LHCN-M2 (cell line): ENCODE data around the gene IPO8. TPM values are rescaled to one million over a fixed set of nuclear protein-coding genes. Genes with fewer than 3 reads are reported as not detected.

ENCODE experiments used
- DNase-seq: peaks from one replicate; pipeline ENCODE4 v3.0.0-alpha.2; 2012; ENCODE audit warnings: low read depth
- polyA plus RNA-seq: library from polyadenylated mRNA; unstranded; fragments of >200 nt; gene quantifications from one replicate; pipeline ENCODE4 v1.2.1, GENCODE V29; 2012; ENCODE audit warnings: missing spikeins
- total RNA-seq: library from RNA; depleted of rRNA; stranded (reverse); fragments of >200 nt; gene quantifications from 2 replicates; pipeline ENCODE4 v1.2.3, GENCODE V29; 2014; rRNA removed

IPO8 gene
- 24.4 and 35.6 TPM in 2 replicates for total RNA-seq
- 14.4 TPM for polyA plus RNA-seq

DNA sequence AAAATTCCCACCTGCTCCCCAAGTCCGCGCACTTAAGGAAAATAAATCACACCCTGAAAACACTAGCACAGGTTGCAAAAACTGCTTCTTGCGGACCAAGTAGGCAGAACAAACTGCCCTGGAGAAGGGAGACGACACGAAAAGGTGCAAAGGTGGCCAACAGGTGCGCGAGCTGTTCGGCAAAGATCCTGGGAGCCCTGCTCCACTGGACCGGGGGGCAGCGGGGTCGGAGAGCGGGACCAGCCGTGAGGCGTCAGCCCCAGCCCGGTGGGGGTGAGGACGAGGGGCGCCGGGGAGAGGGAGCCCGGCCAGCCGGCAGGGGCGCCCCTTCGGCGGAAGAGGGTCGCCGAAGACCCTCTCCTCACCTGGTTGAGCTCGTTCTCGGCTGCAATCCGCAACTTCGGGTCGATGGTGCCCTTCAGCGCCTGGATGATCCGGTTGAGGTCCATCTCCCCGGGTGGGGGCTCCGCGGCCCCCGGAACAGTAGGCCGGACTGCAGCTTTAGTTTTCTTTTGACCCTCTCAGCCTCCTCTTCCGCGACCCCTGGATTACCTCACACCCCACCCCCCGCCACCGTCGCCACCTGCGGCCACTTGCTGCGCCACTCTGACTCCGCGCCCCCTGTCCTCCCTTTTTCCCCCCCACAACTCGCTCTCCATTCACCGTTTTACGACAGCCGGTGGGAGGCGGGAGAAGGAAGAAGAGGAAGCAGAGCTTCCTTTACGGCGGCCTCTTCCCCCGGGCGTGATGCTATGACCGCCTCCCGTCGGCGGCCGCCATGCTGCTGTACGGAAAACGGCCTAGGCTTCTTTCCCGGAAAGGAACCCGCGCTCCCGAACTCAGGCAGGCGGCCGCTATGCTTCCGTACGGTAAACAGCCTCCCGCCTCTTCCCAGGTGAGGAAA is at the start of gene IPO8:
TSS of gene IPO8 (minus strand) at position 671 of the 904 bp plus-strand sequence. CDS start at position 449, 222 bp downstream.
- peak; percentile 91 for DNase-seq

DNA sequence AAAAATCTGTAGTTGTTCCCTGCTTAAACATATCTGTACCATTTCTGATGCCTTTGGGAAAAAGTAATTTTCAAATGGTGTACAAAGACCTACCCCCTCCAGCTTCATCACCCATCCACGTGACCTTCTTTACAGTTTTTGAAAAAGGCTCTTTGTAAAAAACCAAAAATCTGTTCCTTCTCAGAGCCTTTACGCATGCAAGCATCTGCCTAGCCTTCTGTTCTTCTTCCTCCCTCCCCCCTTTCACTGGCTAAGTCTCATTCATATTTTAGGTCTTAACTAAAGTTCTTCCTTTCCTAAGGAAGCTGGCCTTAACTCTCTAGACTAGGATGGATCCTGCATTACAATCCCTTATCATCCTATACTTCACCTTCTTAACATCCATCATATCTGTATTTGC is 48.7 kb upstream of the IPO8 start:
- no peak for DNase-seq

DNA sequence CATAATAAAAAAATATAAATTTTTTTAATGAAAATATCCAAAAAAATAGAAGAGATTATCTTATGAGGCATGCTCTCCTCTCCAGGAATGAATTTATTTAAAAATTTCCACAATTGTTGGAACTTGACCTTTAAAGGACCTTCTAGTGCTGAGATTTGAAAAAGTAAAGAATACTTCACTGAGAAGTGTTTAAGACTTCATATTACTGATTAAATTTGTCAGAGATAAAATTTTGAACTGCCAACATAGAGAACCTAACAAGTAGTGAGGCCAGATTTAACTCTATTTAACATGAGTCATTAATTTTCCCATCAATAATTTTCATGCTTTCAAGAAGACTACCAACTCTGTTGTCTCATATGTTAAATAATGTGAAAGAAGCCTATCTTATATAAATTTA is 44.6 kb upstream of the IPO8 start:
- no peak for DNase-seq

DNA sequence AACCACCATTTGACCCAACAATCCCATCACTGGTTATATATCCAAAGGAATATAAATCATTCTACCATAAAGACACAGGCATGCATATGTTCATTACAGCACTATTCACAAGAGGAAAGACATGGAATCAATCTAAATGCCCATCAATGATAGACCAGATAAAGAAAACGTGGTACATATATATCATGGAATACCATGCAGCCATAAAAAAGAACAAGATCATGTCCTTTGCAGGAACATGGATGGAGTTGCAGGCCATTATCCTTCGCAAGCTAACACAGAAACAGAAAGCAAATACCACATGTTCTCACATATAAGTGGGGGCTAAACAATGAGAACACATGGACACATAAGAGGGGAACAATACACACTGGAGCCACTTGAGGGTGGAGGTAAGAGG is 43.4 kb upstream of the IPO8 start:
- no peak for DNase-seq

DNA sequence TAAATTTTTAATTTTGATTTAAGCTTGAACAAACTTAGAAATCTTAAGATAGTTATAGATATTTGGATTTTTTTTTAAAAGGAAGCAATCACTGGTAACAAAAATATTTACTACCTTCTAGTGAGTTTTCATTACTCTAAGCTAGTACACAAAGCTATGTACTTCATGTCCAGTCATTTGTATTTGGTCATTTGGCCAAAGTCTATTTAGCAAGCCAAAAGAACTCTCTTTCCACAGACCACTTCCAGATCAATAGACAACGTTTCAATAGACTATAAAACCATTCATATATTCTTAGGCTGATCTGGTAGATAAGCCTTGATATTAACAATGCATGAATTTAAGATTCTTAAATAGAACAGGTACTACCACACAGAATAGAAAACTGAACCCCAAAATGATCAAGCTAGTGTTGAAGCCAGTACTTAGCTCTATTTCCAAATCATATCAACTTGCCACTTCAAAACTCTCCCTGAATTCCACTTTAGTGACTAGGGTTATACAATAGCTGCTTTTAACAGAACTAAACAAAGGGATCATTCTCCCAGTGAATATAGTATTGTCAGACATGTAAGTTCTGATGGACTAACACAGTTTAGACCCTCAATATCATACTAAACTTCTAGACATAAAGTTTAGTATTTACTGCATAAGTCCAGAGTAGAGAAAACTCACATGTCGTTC is 37.4 kb upstream of the IPO8 start:
- DNase-seq = no peak

DNA sequence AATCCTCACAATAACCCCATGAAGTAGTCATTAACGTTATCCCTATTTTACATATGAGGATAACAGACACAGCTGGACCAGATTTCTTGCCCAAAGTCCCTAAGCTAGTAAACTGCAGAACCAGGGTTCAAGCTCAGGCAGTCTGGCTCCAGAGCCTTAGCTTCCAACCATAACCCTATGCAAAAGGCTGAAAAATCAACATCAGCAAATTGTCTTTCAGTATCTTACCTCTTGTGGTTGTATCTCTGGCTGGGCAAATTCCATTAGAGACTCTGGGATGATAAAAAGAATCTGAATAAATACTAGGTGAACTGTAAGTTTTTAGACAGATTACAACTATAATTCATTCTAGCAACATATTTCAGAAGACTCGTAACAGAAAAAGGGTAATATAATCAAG is 34.3 kb upstream of the IPO8 start:
- DNase-seq = no peak

DNA sequence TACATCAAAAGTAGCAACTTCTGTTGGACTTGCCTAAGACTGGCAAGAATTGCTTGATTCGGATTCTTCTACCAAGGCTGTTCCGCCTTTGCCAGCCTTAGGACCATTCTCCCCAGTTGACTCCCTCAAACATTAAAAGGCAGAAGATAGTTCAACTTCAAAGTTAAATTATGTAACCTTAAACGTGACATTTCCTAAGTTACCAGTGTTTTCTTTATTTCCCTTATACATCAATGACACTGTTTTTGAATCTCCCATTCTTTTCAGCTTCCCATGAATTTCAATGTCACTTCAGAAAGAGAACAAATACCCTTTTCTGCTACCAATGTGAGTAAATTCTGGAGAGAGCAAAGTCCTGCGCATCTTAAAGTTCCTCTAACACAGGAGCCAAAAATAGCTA is 33.9 kb upstream of the IPO8 start:
- no peak for DNase-seq

DNA sequence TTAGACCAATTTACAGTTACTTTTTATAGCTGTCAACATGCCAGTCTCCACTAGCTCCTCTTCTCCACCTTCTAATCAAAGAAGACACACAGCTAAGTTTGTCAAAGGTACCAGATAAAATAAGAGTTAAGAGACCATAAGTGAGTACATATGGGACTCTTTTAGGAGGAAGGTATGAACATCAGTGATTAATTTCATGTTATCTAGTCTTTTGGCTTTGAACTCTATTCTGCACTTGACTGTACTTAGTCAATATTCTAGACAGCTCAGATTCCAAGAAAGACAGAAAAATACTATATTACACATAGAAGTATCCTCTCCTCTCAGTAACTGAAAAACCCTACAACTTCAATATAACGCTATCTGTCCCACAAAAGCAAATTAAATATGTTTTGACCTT is 31.0 kb upstream of the IPO8 start:
- no peak for DNase-seq

DNA sequence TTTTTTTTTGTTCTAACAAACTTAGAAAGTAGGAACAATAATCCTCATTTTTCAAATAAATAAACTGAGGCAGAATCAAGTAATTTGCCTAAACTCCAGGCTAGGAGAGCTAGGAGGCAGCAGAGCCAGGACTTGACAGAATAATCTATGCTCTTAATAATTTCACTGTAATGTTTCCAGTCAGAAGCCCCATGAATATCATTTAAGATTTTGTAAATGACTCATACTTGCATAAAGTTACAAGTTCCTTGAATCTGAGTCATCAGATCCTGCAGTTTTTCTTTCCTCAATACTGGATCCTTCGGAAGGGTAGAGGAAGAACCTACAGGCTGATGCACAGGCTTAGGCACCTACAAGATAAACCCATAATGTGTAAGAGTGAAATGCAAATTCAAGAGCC is 30.1 kb upstream of the IPO8 start:
- peak; percentile 73 for DNase-seq

DNA sequence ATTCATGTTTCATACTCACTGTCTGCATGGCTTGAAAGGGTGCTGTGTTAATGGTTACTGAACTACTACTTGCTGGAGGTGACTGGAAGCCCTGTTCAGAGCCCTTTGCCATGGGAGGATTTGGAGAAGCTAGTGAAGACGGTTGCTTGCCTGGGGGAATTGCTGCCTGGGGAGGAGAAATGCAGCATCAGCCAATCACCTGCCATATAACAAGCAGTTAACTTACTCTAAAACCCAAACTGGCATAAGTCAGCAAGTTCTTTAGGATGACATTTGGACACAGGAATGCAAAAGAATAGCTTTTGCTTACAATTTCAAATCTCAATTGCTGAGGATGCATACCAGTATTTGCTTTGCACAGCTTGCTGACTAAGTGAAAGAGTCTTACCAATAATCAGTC is 23.4 kb upstream of the IPO8 start:
- peak; percentile 40 for DNase-seq

DNA sequence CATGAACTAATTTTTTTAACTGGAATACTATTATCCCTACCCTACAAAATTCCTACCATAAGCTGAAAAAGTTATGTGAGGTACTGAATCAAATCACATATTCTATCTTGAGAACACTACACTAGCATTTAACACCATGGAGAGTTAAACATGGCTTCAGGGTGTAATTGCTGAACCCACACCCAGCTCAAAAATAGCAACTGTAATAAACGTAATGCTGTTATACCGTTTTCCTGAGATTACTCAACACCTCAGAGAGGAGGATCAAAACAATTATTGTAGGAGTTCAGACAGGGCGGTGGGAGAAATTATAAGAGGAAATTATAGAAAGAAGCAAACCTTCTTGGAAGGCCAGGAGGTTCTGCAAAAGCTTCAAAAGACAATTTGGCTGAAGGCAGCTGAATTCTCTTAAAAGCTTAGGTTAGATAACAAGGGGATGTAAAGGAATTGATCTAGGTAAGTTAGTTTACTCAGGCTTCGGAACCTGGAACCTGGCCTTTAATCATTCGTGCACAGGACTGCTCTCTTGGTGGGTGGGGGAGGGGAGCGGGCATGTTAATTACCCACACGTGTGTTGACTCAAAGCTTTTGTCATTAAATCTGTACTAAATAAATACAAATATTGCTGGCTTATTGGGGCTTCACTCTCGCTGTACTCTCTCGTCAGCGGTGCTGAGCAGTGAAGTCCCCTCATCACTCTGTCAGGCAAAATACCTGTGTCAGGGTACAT is 12.1 kb upstream of the IPO8 start:
- DNase-seq = no peak

DNA sequence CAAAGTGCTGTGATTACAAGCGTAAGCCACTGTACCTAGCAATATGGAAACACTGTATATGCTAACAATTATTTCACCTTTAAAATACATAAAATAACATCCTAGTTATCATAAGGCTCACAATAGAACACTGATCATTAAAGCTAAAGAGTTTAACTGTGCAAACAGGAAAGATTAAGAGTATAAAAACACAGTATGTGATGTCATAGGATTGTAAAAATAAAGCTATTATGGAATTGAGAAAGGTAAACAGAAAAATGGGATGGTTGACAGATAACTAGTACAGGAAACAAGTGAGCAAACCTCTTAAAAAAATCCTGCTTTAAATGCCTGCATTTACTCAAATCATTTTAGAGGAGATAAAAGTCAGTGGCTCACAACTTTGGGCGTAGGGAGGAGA is 10.8 kb upstream of the IPO8 start:
- DNase-seq = no peak

DNA sequence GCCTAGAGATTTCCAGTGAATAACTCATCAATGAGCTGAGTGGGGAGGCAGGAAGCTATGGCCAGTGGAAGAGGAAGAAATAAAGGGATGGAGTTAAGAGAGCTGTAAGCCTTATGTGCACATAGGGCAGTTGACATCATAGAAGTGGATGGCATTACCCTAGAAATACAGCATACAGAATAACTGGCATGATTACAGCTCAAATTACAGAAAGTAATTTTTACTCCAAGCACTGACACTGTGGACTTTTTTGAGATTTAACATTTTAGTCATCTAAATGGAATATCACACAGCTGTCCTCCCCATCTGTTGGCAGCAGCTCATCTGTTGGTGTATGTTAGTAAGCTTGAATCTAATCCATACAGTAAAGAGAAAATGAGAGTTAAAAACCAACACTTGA is 5.4 kb upstream of the IPO8 start:
- peak; percentile 80 for DNase-seq

DNA sequence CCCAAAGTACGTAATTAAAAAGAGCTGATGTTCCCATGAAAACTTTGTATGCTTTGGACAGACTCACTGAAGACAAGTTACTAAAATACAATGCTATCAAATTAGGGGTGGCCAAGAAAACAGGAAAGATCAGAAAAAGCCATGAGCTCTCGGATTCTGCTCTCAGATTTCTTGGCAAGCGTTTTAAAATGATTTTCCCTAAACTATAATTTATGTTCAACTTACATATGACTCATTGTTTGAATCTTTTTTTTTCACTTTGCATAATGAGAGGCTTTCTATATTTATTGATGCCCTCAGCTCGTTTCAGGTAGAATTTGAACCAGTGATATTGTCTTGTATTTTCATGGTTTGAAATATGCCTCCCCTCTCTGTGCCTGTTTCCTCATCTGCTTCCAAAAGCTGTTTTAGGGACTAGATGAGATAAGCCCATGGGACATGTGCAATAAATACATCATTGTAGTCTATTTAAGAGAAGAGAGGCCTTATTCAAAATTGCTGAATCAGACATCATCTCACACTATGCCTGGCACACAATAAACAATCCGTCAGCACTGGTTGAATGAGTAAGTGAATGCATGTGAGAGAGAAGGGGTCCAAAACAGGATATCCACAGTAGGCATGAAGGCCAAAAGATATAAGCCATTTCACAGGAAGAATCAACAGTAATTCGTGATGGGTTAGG is 4.7 kb upstream of the IPO8 start:
- peak; percentile 4 for DNase-seq

DNA sequence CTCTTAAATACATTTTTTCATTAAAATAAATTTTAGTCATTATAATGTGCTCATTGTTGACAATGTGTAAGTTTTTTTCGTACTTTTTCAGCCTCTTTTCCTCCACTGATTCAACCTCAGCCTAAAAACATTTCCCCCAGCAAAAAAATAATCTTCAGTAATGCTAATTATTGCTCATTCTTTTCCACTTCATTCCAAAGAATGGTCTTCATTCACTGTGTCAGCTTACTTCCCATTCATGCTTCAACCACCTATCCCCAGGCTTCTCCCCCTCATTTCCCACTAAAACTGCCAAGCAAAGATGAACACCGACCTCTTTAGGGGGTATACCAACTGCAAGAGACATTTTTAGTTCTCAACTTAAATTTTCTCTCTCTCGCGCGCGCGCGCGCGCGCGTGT is 2.7 kb upstream of the IPO8 start:
- DNase-seq = no peak

DNA sequence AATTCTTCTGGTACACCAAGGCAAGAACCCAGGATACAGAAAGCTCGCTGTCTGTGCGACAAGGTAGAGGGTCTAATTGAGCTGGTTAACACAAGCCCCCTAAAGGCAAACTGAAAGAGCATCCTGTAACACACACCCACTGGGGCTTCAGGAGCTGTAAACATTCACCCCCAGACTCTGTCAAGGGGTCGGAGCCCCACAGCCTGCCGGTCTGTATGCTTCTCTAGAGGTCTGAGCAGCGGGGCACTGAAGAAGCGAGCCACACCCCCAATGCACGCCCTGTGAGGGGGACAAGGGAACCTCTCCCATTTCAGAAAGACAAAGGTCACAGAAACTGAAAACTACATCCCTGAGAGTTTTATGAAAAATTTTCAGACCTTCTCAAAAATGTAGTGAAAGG is 1.3 kb upstream of the IPO8 start:
- no peak for DNase-seq

DNA sequence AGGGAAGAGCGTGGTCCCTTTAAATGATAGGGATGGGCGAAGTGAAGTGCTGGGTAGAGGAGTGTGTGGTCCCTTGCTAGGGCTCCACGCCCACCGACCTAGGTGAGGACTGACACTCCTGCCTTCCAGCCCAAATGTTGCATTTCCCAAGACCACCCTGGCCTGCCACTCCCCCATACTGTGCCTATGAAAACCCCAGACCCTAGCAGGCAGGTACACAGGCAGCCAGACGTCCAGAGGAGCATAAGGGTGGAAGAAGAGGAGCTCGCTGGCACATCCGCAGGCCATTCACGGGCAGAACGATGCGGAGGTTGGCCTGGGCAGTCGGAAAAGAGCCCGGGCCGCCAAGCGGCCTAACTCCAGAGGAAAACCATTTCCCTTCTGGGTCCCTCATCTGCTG is 817 bp upstream of the IPO8 start:
- no peak for DNase-seq

DNA sequence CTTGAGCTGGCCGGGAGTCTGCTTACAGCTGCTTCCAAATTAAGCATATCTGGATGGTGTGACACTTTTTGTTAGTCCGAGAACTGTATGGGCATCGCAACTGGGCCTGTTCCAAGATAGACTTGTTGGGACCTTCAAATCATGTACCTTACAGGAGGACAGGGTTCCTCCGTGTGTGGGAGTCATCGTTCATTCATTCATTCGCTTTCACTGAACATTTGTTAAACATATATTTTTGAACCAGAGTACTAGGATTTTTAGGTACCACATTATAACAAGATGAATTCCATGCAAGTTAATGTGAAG is 387 bp upstream of the IPO8 start:
- DNase-seq = no peak

DNA sequence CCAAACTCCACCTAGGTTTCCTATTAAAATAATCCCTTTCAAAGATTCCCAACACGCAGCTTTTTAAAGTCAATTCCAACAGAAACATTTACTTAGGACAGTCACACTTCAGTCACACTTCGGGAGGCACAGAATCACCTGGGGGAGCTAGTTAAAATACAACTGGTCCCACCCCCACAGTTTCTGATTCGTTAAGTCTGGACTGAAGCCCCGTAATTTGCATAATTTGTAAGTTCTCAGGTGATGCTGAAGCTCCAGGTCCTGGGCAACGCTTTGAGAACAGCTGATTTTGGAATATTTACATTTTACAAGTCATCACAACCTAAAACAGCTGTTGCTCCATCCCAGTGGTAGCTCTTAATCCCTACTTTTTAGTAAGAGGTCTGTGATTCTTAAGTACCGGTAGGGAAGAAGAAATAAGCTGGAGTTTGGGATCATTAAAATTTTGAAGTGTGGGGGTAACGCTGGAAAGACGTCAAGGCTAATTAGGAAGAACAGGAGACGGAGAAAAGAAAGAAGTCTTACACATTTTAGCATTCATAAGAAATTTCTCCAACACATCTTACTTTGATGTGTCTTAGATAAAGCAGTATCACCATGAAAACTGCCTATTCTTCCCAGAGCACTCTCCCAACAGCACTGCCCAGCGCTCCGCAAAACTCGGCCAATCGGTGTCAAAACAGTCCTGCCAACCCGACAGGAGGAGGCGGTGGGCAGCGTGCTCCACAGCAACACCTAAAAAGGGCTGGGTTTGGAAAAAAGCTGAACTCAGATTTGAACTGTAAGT is 1.1 kb downstream of the IPO8 start:
- peak; percentile 41 for DNase-seq

DNA sequence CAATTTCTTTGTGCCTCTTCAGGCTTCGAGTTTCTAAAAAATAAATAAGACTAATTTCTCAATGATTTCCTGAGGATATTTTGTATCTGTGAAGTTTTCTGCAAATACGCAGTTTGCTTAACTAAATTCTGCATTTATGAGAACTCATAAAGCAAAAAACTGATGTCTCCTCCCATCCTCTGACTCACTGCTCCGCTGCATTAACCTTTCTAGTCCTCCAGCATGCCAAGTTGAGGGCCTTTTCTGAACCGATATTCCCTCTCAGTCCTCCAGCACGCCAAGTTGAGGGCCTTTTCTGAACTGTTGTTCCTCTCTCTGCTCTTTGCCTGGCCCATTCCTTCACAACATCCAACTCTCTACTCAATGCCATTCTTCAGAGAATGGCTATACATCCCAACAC is 3.2 kb downstream of the IPO8 start:
- DNase-seq = peak; percentile 39
